ENCODE data around the gene RCC2.

RCC2 gene

DNA sequence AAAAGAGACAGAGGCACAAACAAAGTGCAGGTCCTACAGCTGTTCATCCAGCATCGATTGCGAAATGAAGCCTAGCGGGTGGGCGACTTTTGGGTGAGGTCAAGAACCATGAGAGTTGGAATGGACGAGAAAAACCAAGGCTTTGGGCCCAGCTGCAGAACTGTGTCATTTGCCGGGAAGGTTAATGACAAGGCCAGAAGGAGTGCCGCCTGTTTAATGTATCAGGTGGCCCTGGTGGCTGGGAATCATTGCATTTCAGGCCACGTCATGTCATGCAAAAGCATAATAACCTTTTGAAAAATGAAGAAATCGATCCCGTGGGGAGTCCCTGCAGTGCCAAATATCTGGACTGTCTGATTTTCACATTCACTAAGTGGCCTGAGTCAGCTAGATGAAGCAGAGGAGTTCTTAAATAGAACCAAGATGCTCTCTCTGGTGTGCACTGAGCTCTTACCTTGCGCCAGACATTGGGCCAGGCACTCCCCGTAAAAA, 8.1 kb upstream of the RCC2 start:
- H3K79me2 ChIP-seq (ENCODE audit: insufficient read depth, low read depth) = no peaks in the 10 kb centered on the region
- H3K4me3 ChIP-seq (IDR thresholded peaks at IDR 0.05; ENCODE audit: insufficient read depth, low read depth, low read length) = no peak overlapping the region
- no peaks in the 10 kb centered on the region for H4K20me1 ChIP-seq (ENCODE audit: insufficient read depth)
- no peak overlapping the region for H3K27ac ChIP-seq
- TF ChIP-seq, protein P1, sequence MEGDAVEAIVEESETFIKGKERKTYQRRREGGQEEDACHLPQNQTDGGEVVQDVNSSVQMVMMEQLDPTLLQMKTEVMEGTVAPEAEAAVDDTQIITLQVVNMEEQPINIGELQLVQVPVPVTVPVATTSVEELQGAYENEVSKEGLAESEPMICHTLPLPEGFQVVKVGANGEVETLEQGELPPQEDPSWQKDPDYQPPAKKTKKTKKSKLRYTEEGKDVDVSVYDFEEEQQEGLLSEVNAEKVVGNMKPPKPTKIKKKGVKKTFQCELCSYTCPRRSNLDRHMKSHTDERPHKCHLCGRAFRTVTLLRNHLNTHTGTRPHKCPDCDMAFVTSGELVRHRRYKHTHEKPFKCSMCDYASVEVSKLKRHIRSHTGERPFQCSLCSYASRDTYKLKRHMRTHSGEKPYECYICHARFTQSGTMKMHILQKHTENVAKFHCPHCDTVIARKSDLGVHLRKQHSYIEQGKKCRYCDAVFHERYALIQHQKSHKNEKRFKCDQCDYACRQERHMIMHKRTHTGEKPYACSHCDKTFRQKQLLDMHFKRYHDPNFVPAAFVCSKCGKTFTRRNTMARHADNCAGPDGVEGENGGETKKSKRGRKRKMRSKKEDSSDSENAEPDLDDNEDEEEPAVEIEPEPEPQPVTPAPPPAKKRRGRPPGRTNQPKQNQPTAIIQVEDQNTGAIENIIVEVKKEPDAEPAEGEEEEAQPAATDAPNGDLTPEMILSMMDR (conservative IDR thresholded peaks at IDR 0.05; ENCODE audit: low read depth, low read length) = no peak
- H3K27me3 ChIP-seq (ENCODE audit: insufficient read depth, low read depth) = peaks cover 4% of the 10 kb centered on the region; the same call in 1 of the 2 replicates
- H3K9ac ChIP-seq = no peak overlapping the region
- no peak overlapping the region for H2AFZ ChIP-seq (ENCODE audit: low read depth)
- no peaks in the 10 kb centered on the region for H3K36me3 ChIP-seq (ENCODE audit: insufficient read depth)
- H3K4me2 ChIP-seq = no peak overlapping the region
- H3K4me1 ChIP-seq (ENCODE audit: low read depth, poor library complexity, severe bottlenecking) = peaks cover 2% of the 10 kb centered on the region

GRCh38 chr1:17442841-17443240, 3.4 kb upstream of the RCC2 start:
- H3K27ac ChIP-seq = no peak overlapping the region
- no peak overlapping the region for H2AFZ ChIP-seq (ENCODE audit: low read depth)
- H3K27me3 ChIP-seq (ENCODE audit: insufficient read depth, low read depth) = peaks cover 17% of the 10 kb centered on the region; the same call in 1 of the 2 replicates
- no peaks in the 10 kb centered on the region for H4K20me1 ChIP-seq (ENCODE audit: insufficient read depth)
- TF ChIP-seq, protein P1 (conservative IDR thresholded peaks at IDR 0.05; ENCODE audit: low read depth, low read length) = no peak
- no peaks in the 10 kb centered on the region for H3K36me3 ChIP-seq (ENCODE audit: insufficient read depth)
- H3K4me2 ChIP-seq = no peak overlapping the region
- H3K4me3 ChIP-seq (IDR thresholded peaks at IDR 0.05; ENCODE audit: insufficient read depth, low read depth, low read length) = no peak overlapping the region
- H3K9ac ChIP-seq = no peak overlapping the region
- peaks cover 11% of the 10 kb centered on the region for H3K79me2 ChIP-seq (ENCODE audit: insufficient read depth, low read depth)
- peaks cover 29% of the 10 kb centered on the region for H3K4me1 ChIP-seq (ENCODE audit: low read depth, poor library complexity, severe bottlenecking)

DNA sequence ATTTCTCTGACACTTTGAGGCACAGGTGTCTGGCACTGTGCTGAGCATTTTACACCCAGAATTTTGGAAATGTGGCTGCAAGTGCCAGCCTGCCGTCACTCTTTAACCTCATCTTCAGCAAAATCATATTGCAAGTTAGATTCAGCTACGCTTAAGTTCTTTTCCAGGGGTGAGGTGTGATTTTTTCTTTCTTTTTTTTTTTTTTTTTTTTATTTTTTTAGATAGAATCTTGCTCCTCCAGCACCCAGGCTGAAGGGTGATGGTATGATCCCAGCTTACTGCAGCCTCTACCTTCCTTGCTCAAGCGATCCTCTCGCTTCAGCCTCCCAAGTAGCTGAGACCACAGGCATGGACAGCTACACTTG, 2.5 kb upstream of the RCC2 start:
- Histone ChIP-seq H2AFZ (ENCODE audit: low read depth) (peak overlapping the region; percentile 54; the same call in 1 of the 2 replicates), H3K9ac (no peak overlapping the region), H3K4me3 (IDR thresholded peaks at IDR 0.05; ENCODE audit: insufficient read depth, low read depth, low read length) (no peak overlapping the region), H3K4me1 (ENCODE audit: low read depth, poor library complexity, severe bottlenecking) (peaks cover 31% of the 10 kb centered on the region), H3K27me3 (ENCODE audit: insufficient read depth, low read depth) (peaks cover 17% of the 10 kb centered on the region; the same call in 1 of the 2 replicates), H3K36me3 (ENCODE audit: insufficient read depth) (no peaks in the 10 kb centered on the region), H4K20me1 (ENCODE audit: insufficient read depth) (0 out of 2 replicates have a peak, but pooled peaks cover 3% of the 10 kb centered on the region), H3K79me2 (ENCODE audit: insufficient read depth, low read depth) (peaks cover 16% of the 10 kb centered on the region), H3K4me2 (peak overlapping the region; percentile 67), H3K27ac (peak overlapping the region; percentile 44; the same call in 1 of the 2 replicates)
- TF ChIP-seq, protein P1 (conservative IDR thresholded peaks at IDR 0.05; ENCODE audit: low read depth, low read length) = no peak

GRCh38 chr1:17441265-17441992, 2.0 kb upstream of the RCC2 start:
- Histone ChIP-seq H3K4me2 (peak overlapping the region; percentile 67), H3K27ac (peak overlapping the region; percentile 44; the same call in 1 of the 2 replicates), H3K27me3 (ENCODE audit: insufficient read depth, low read depth) (peaks cover 17% of the 10 kb centered on the region; the same call in 1 of the 2 replicates), H3K9ac (no peak overlapping the region; the same call in 1 of the 2 replicates), H3K4me3 (IDR thresholded peaks at IDR 0.05; ENCODE audit: insufficient read depth, low read depth, low read length) (no peak overlapping the region), H3K4me1 (ENCODE audit: low read depth, poor library complexity, severe bottlenecking) (peaks cover 36% of the 10 kb centered on the region), H2AFZ (ENCODE audit: low read depth) (peak overlapping the region; percentile 54; the same call in 1 of the 2 replicates), H3K79me2 (ENCODE audit: insufficient read depth, low read depth) (peaks cover 21% of the 10 kb centered on the region), H4K20me1 (ENCODE audit: insufficient read depth) (0 out of 2 replicates have a peak, but pooled peaks cover 8% of the 10 kb centered on the region), H3K36me3 (ENCODE audit: insufficient read depth) (no peaks in the 10 kb centered on the region; the same call in 1 of the 2 replicates)
- TF ChIP-seq, protein P1 (conservative IDR thresholded peaks at IDR 0.05; ENCODE audit: low read depth, low read length) = no peak

Measured in KMS-11 (cell line).